Activated CD8-positive, alpha-beta memory T cell treated with anti-CD3 and anti-CD28 coated beads, Interleukin-2, amount 50 U/mL, for 1 hour (primary cell): ENCODE data around the gene SP1.
"Not testable (repeated sequence)": the region's sequence is repeated elsewhere in the genome, so short reads cannot be mapped to it uniquely, and the experiment has no call there.

Experiments used
- DNase-seq: peaks from one replicate; pipeline ENCODE4 v3.0.0-alpha.2; 2020; ENCODE audit errors: extremely low read depth

SP1 gene

GRCh38 chr12:53358836-53359419 lies 21.0 kb upstream of the SP1 start:
- no peak for DNase-seq

- DNase-seq = not testable (repeated sequence)
Observed at GRCh38 chr12:53361638-53362037, 18.3 kb upstream of the SP1 start.

- DNase-seq = no peak
Observed at GRCh38 chr12:53365245-53365904, 14.6 kb upstream of the SP1 start.

DNA sequence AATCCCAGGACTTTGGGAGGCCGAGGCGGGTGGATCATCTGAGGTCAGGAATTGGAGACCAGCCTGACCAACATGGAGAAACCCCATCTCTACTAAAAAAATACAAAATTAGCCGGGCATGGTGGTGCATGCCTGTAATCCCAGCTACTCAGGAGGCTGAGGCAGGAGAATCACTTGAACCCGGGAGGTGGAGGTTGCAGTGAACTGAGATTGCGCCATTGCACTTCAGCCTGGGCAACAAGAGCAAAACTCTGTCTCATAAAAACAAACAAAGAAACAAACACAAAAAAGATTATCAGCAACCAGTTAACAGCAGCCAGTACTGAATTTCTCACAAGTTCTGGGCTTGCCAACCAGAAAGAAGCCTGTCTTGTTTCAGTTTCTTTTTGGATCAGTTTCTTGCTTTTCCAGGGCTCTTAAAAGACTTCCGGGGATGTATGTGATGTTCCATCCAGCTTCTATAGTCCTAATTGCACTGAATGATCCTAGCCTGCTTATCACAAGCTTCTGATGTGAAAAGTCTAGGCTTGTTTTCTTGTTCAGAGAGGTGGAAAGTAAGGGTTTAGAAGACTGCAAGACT lies 6.3 kb upstream of the SP1 start:
- not testable (repeated sequence) for DNase-seq

GRCh38 chr12:53374277-53374676 lies 5.7 kb upstream of the SP1 start:
- not testable (repeated sequence) for DNase-seq

- no peak for DNase-seq
Observed at GRCh38 chr12:53376747-53377146, 3.2 kb upstream of the SP1 start.

GRCh38 chr12:53378222-53378621 lies 1.8 kb upstream of the SP1 start:
- DNase-seq = no peak

GRCh38 chr12:53378724-53379388 lies 1.1 kb upstream of the SP1 start:
- no peak for DNase-seq

DNA sequence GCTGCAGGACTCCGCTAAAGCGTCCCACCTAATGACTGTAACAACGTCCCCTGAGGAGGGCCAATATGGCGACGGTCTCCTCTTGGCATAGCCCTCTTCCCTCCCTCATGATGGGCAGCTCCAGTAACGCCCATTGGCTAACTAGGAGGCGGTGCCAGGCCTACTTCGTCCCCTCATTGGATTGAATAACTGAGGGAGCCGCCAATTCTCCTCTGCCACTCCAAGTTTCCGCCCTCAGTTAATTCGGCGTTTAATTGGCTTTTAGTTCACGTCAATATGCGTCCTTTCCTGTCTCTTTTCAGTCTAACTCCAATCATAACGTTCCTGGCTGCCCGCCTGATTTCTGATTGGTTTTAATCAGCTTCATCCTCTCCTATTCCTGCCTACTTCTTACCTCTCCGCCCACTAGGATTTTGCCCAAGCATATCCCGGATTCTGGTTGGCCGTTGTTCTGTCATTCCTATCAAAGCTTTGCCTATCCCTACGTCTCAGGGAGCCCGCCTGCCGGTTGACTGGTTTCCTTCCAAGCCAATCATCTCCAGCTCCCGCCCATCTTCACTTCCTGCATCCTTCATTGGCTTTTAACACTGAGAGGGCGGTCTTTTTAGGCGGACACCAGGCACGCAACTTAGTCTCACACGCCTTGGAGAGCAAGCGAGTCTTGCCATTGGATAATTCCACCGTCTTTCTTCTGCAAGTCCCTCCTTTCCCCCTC lies 430 bp upstream of the SP1 start:
- DNase-seq = peak; percentile 97

DNA sequence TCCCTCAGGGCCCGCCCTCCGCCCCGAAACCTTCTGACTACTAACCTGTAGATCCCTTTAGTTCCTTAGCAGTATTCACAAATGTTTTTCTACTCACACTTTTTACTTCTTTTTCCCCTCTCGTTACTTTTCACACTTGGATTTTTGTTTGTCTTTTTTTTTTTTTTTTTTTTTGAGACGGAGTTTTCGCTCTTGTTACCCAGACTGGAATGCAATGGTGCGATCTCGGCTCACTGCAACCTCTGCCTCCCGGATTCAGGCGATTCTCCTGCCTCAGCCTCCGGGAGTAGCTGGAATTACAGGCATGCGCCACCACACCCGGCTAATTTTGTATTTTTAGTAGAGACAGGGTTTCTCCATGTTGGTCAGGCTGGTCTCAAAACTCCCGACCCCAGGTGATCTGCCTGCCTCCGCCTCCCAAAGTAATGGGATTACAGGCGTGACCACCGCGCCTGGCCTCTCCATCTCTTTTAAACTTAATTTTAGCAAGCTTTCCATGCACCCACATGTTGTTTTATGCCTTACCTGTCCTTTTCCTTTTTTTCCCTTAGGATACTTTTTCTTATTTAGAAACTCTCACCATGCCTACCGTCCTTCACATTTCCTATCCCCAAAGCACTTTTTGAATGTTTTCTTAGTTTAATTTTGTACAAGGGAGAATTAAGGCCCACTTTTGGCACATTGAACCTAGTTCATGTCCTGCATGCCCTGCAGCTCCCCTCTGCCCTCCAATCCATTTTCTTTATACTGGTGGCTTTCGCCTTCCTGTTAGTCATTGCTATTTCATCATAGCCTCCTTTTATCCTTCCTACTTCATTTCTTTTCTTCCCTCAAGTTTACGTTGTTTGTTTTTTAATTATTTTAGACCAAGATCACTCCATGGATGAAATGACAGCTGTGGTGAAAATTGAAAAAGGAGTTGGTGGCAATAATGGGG lies 1.1 kb downstream of the SP1 start:
- DNase-seq = no peak

GRCh38 chr12:53381731-53382630 lies 2.0 kb downstream of the SP1 start:
- peak; percentile 7 for DNase-seq

DNA sequence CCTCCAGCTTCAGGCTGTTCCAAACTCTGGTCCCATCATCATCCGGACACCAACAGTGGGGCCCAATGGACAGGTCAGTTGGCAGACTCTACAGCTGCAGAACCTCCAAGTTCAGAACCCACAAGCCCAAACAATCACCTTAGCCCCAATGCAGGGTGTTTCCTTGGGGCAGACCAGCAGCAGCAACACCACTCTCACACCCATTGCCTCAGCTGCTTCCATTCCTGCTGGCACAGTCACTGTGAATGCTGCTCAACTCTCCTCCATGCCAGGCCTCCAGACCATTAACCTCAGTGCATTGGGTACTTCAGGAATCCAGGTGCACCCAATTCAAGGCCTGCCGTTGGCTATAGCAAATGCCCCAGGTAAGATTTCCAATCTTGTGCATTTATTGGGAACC lies 3.3 kb downstream of the SP1 start:
- no peak for DNase-seq

- DNase-seq = not testable (repeated sequence)
Observed at GRCh38 chr12:53386381-53386780, 6.4 kb downstream of the SP1 start.

GRCh38 chr12:53388932-53389331 lies 9.0 kb downstream of the SP1 start:
- DNase-seq = no peak

DNA sequence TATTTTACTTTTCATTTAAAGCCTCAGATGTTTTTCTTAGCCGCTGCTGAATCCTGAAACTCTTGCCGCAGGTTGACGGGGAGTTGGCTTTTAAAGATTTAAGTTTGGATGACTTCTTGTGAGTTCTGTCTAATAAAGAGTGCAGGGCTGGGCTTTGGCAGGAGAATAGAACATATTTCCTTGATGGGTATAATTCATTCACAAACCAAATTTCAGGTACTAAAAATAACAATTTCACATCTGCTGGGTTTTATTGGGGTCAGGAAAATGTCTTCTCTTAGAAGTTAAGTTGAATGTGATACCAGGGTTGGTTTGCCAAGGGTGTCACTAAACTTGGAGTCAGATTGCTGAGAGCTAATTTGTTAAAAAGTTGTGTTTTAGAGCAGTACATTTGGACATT lies 9.7 kb downstream of the SP1 start:
- DNase-seq = no peak

DNA sequence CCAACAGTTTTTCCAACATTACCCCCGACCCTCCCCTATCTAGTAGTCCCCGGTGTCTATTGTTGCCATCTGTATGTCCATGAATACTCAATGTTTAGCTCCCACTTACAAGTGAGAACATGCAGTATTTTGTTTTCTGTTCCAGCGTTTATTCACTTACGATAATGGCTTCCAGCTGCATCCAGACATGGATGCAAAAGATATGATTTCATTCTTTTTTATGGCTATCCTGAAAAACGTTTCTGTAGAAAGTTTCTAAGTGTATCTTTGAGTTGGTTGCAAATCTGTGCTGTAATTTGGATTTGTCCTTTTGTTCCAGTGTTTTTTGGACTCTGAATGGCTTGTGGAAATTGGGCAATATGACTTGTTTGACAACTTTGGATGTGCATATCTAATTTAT lies 11.7 kb downstream of the SP1 start:
- no peak for DNase-seq

DNA sequence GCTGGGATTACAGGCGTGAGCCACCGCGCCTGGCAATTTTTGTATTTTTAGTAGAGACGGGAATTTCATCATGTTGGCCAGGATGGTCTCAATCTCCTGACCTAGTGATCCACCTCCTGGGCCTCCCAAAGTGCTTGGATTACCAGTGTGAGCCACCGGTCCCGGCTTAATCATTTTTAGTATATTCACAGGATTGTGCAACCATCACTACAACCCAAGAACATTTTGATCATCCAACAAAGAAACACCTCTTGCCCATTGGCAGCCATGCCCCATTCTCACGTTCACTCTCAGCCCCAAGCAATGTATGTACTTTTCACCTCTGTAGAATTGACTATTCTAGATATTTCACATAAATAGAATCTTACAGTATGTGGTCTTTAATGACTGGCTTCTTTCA lies 19.9 kb downstream of the SP1 start:
- DNase-seq = no peak

GRCh38 chr12:53402351-53402750 lies 22.4 kb downstream of the SP1 start:
- DNase-seq = not testable (repeated sequence)

DNA sequence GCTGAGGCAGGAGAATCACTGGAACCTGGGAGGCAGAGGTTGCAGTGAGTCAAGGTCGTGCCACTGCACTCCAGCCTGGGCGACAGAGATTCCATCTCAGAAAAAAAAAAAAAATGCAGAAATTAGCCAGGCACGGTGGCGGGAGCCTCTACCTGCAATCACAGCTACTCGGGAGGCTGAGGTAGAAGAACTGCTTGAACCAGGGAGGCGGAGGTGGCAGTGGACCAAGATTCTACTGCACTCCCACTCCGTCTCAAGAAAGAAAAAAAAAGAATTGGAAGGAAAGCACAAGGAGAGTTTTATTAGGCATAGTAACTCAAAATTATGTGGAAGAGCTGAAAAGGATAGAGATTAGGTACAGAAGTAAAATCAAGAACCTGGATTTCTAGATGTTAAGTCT lies 22.9 kb downstream of the SP1 start:
- DNase-seq = no peak

DNA sequence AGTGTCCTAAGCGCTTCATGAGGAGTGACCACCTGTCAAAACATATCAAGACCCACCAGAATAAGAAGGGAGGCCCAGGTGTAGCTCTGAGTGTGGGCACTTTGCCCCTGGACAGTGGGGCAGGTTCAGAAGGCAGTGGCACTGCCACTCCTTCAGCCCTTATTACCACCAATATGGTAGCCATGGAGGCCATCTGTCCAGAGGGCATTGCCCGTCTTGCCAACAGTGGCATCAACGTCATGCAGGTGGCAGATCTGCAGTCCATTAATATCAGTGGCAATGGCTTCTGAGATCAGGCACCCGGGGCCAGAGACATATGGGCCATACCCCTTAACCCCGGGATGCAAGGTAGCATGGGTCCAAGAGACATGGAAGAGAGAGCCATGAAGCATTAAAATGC lies 31.0 kb downstream of the SP1 start:
- DNase-seq = no peak
